Uterus (tissue), 4 donors: Measurements from ENCODE around the gene C9orf85. TPM values are rescaled to one million over a fixed set of nuclear protein-coding genes. Genes with fewer than 3 reads are reported as not detected.

ENCODE experiments used
- DNase-seq, 2 donors: peaks; one replicate each; pipeline ENCODE4 v3.0.0-alpha.2; 2019 to 2020
- H3K27ac ChIP-seq, 2 donors: fragments of 200-600 bp; sonication (generic); 1 replicate in 1 of 2; 2 replicates in 1 of 2; pipeline ENCODE4 v1.5.1; 2016 to 2018
- H3K27me3 ChIP-seq, 2 donors: fragments of 200-600 bp; sonication (generic); one replicate each; pipeline ENCODE4 v1.5.1; 2018 to 2019; ENCODE audit warnings: control low read depth in 1 of 2
- H3K36me3 ChIP-seq, 2 donors: fragments of 200-600 bp; sonication (generic); one replicate each; pipeline ENCODE4 v1.5.1; 2019; ENCODE audit warnings: control low read depth in 1 of 2
- H3K4me1 ChIP-seq, 2 donors: fragments of 200-600 bp; sonication (generic); one replicate each; pipeline ENCODE4 v1.5.1; 2018 to 2019; ENCODE audit warnings: control low read depth in 1 of 2
- H3K4me3 ChIP-seq, 2 donors: fragments of 200-600 bp; sonication (generic); 1 replicate in 1 of 2; 2 replicates in 1 of 2; pipeline ENCODE4 v1.5.1; 2018 to 2019; ENCODE audit warnings: mild to moderate bottlenecking in 1 of 2
- H3K9me3 ChIP-seq, 2 donors: fragments of 200-600 bp; sonication (generic); one replicate each; pipeline ENCODE4 v1.5.1; 2019; ENCODE audit warnings: control low read depth in 1 of 2
- CTCF ChIP-seq, 4 experiments: fragments of 200-600 bp in 2 of 4; fragments of 450-650 bp in 2 of 4; sonication (generic) in 2 of 4; IDR thresholded peaks; one replicate each; pipeline ENCODE4 v1.5.1; 2016 to 2019; ENCODE audit warnings: antibody characterized with exemption in 4 of 4, mild to moderate bottlenecking in 2 of 4, moderate library complexity in 1 of 4
- POLR2A ChIP-seq, 2 donors: fragments of 450-650 bp; IDR thresholded peaks; one replicate each; pipeline ENCODE4 v1.6.1; 2016; ENCODE audit warnings: antibody characterized with exemption in 2 of 2, mild to moderate bottlenecking in 1 of 2, moderate library complexity in 1 of 2
- intact Hi-C: fragments of 100-400 bp; cut with DNase I; formaldehyde crosslinking; loops from one replicate; pipeline ENCODE4 v1.15.1; 2023; ENCODE audit warnings: low total_unique reads
- total RNA-seq, 4 donors: library from RNA; depleted of rRNA in 3 of 4; stranded (reverse); fragments of >200 nt in 3 of 4; gene quantifications; one replicate each; pipeline versions ENCODE4 v1.1.0 to v1.2.4, GENCODE V29; 2014 to 2023
- donor health status: DM: yes; HTN: yes; CAD: no.

The C9orf85 gene
- total RNA-seq, 4 donors from 2014 or later = 8.2 to 22.0 (median 15.9) TPM

GRCh38 chr9:71965403-71965802 is 54.0 kb downstream of the C9orf85 start:
- no peak for TF ChIP-seq POLR2A (IDR thresholded peaks at IDR 0.05)
- no peak for TF ChIP-seq CTCF (IDR thresholded peaks at IDR 0.05)
- H3K27ac ChIP-seq = no peak overlapping the region
- no peaks in the 10 kb centered on the region for H3K4me1 ChIP-seq
- no peak overlapping the region for H3K4me3 ChIP-seq
- DNase-seq = no peak
- no peaks in the 10 kb centered on the region for H3K36me3 ChIP-seq
- H3K27me3 ChIP-seq = no peaks in the 10 kb centered on the region
- no peaks in the 10 kb centered on the region for H3K9me3 ChIP-seq
- intact Hi-C loops = no loop called here

- TF ChIP-seq POLR2A (IDR thresholded peaks at IDR 0.05) (no peak), CTCF (IDR thresholded peaks at IDR 0.05) (no peak)
- Histone ChIP-seq H3K4me1 (no peaks in the 10 kb centered on the region), H3K9me3 (no peaks in the 10 kb centered on the region), H3K36me3 (no peaks in the 10 kb centered on the region), H3K27me3 (no peaks in the 10 kb centered on the region), H3K27ac (no peak overlapping the region), H3K4me3 (no peak overlapping the region)
- DNase-seq = no peak
- intact Hi-C loops = no loop called here
Measured at GRCh38 chr9:71966601-71967000, 55.2 kb downstream of the C9orf85 start.

- TF ChIP-seq POLR2A (IDR thresholded peaks at IDR 0.05) (no peak), CTCF (IDR thresholded peaks at IDR 0.05) (no peak)
Measured at GRCh38 chr9:71968541-71969090, 57.2 kb downstream of the C9orf85 start.

GRCh38 chr9:71975833-71976232 is 64.4 kb downstream of the C9orf85 start:
- Histone ChIP-seq H3K4me3 (no peak overlapping the region), H3K27me3 (no peaks in the 10 kb centered on the region), H3K9me3 (no peaks in the 10 kb centered on the region), H3K4me1 (no peaks in the 10 kb centered on the region), H3K27ac (no peak overlapping the region), H3K36me3 (no peaks in the 10 kb centered on the region)
- DNase-seq = no peak
- intact Hi-C loops = no loop called here
- TF ChIP-seq CTCF (IDR thresholded peaks at IDR 0.05) (peak in 1 of 4 experiments; percentile 12), POLR2A (IDR thresholded peaks at IDR 0.05) (no peak)

More at GRCh38 chr9:71968541-71969090, 57.2 kb downstream of the C9orf85 start:
- Histone ChIP-seq H3K27ac (no peak overlapping the region), H3K9me3 (no peaks in the 10 kb centered on the region), H3K4me1 (no peaks in the 10 kb centered on the region), H3K36me3 (no peaks in the 10 kb centered on the region), H3K27me3 (no peaks in the 10 kb centered on the region), H3K4me3 (no peak overlapping the region)
- intact Hi-C loops = no loop called here
- no peak for DNase-seq

- H3K36me3 ChIP-seq = no peaks in the 10 kb centered on the region
- no peak overlapping the region for H3K27ac ChIP-seq
- TF ChIP-seq POLR2A (IDR thresholded peaks at IDR 0.05) (no peak), CTCF (IDR thresholded peaks at IDR 0.05) (no peak)
- H3K27me3 ChIP-seq = no peaks in the 10 kb centered on the region
- DNase-seq = no peak
- intact Hi-C loops = no loop called here
- H3K4me3 ChIP-seq = no peak overlapping the region
- H3K9me3 ChIP-seq = no peaks in the 10 kb centered on the region
- H3K4me1 ChIP-seq = no peaks in the 10 kb centered on the region
Measured at GRCh38 chr9:71977003-71977402, 65.6 kb downstream of the C9orf85 start.
